Glomerular endothelial cell (primary cell): Measurements from ENCODE around the gene FAM181A. TPM values are rescaled to one million over a fixed set of nuclear protein-coding genes. Genes with fewer than 3 reads are reported as not detected.

Experiments
- DNase-seq: peaks from one replicate; pipeline ENCODE4 v3.0.0-alpha.2; 2011; ENCODE audit warnings: low read depth, low spot score; ENCODE audit errors: extremely low read depth
- total RNA-seq: library from RNA; depleted of rRNA; stranded (reverse); fragments of >200 nt; gene quantifications from 2 replicates; pipeline ENCODE4 v1.2.3, GENCODE V29; 2015

Gene FAM181A
- total RNA-seq, 1 donor from 2014 or later = not detected

DNA sequence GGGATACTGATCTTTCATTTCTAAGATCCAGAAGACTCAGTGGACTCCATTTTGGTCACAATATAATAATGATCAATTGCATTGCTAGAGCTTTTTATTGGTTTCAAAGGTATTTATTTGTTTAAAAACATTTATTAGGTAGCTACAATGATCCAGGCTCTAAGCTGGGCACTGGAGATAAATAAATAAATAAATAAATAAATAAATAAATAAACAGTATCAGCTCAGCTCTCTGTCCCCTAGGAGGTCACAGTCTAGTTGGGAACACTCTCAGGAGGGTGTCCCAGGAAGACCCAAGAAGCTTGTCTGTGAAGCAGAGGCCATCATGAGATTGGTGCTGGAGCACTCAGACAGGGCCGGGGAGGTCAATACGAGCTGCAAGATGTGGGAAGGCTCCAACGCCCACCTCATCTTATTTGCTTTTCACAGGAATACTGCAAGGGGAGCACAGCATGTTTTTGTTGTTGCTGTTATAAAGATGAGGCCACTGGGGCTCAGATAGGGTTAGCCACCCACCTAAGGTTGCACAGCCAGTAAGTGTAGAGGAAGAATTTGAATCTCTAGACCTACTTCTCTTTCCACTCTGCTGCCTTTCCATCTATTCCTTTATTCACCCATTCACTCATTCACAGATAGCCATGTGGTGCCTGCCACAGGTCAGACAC is 33.8 kb downstream of the FAM181A start:
- DNase-seq = no peak

- no peak for DNase-seq
Observed at GRCh38 chr14:93961620-93962019, 34.5 kb downstream of the FAM181A start.

DNA sequence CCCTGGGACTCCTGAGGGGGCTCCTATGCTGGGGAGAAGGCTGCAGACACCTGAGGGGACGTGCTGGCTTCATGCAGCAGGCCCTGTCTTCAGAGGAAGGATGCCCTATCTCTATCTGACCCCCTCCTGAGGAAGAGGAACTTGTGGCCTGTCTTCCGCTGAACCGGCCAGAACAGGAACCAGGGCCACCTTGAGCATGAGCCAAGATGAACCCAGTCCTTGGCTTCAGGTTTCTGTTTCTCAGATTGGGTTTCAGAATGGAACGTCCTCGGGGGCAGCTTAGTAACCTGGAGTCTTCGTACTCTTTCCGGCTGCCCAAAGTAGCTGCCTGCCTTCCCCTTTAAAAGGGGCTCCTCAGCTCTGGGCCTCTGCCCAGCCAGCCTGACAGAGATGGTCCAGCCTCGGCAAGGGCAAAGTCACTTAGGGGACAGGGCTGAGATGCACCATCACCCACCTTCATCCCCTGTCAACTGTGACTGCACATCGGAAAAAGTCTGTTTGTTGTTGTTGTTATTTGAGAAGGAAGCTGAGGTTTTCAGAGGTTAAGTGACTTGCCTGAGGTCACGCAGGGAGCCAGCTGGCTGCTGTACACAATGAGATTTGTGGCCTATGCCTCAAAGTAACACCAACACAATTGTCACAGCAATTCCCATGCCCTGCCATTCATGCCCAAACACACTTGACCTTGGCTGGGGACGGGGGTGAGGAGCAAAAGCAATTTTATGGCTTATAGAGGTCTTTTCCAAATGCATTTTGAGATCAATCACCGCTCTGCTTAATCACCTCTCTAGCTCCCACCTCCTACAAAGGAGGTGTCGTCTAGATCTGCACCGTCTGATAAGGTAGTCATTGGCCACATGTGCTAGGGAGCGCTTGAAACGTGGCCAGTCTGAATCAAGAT is 35.8 kb downstream of the FAM181A start:
- no peak for DNase-seq

GRCh38 chr14:93963692-93964091 is 36.5 kb downstream of the FAM181A start:
- DNase-seq = no peak

DNA sequence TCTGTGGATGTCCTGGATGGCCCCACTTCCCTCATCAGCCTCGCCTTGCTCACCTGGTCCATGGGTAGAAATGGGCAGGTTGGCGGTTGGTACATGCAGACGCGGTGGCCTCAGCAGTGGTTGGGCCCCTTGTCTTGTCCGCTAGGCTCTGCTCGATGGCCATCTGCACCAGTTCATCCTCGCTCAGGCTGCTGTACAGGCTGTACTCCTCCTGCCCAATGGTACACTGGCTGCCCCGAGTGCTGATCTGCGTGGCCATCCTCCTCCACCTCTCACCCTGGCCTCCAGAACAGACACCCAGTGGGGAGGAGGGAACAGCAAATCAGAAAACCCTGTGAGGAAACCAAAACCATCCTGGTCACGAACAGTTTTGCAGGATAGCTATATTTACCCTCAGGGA is 37.1 kb downstream of the FAM181A start:
- DNase-seq = no peak

DNA sequence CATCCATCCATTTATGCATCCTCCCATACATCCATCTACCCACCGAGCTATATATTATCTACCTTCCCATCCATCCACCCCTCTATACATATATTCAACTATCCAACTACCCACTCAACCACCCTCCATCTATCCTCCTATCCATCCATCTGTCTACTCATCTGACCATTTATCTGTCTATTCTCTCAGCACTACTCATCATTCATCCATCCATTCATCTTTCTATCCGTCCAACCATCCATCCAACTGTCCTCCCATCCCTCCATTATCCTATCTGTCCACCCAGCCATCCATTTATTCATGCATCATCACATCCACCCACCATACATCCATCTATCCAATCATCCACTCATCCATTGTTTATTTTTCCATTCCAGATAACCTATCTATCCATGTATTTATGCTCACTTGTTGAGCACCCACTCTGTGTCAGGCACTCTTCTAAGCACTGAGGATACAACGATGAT is 37.7 kb downstream of the FAM181A start:
- DNase-seq = no peak

DNA sequence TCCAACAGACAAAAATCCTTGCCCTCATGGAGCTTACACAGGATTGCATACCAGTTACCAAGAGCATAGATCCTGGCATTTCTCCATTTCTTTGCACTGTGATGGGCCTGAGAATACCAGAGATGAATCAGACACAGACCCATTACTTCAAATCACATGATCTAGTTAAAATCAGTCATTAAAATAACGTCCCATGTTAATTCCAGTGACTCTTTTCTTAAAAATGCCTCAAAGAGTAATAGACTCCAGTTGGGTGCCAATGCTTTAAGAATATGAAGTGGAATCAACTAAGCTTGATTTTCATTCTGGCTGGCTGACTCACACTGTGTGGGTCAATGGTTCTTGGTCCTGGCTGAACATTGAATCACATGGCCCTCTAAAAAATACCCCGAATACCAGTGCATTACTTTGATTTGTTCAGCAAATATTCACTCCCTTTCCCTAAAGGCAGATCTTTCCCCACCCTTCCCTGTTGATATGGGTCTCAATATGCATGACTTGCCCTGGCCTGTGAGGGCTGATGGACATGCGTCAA is 38.2 kb downstream of the FAM181A start:
- DNase-seq = no peak

- no peak for DNase-seq
Observed at GRCh38 chr14:93965946-93966474, 38.9 kb downstream of the FAM181A start.

DNA sequence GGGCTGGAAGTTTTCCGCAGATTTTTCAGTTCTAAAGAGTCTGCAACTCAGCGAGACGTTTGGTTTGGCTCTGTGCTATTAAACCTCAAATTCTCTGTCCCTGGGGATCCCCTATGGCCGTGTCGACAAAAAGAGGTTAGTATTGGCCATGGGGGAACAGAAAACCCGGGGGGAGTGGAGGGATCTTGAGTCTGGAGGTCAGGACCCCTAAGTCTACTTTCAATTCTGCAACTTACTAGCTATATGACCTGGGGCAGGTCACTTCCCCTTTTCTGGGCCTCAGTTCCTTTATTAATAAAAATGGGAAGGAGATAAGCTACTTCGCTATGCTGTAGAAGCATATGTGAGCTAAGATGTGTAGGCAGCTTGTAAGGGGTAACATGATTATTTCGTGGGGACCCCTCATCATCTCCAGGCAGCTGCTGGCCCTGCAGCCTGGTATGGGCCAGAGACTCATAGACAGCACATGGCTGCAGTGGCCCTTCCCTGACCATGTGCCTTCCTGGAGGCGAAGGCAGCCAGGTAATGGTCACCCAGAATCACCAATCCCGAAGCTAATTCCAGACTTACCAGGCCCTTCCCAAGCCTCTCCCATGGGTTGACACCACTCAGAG is 40.6 kb downstream of the FAM181A start:
- DNase-seq = no peak

GRCh38 chr14:93969082-93969828 is 42.1 kb downstream of the FAM181A start:
- DNase-seq = no peak

- DNase-seq = no peak
Observed at GRCh38 chr14:93970585-93970964, 43.4 kb downstream of the FAM181A start.

- DNase-seq = no peak
Observed at GRCh38 chr14:93970965-93971634, 44.0 kb downstream of the FAM181A start.

DNA sequence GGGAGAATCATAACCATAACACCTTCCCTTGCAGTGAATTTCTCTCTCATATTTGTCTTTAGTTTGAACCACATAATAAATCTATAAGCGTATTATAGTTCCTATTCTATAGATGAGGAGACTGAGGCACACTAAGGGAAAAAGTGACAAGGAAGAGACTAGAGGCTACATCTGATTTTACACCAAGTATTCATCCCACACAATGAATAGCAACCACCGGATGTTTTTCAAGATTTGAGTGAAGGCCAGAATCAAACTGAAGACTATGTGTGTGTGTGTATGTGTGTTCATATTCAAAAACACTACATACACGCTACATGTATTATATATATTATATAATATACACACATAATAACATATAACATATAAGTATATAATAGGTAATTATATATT is 44.5 kb downstream of the FAM181A start:
- no peak for DNase-seq

DNA sequence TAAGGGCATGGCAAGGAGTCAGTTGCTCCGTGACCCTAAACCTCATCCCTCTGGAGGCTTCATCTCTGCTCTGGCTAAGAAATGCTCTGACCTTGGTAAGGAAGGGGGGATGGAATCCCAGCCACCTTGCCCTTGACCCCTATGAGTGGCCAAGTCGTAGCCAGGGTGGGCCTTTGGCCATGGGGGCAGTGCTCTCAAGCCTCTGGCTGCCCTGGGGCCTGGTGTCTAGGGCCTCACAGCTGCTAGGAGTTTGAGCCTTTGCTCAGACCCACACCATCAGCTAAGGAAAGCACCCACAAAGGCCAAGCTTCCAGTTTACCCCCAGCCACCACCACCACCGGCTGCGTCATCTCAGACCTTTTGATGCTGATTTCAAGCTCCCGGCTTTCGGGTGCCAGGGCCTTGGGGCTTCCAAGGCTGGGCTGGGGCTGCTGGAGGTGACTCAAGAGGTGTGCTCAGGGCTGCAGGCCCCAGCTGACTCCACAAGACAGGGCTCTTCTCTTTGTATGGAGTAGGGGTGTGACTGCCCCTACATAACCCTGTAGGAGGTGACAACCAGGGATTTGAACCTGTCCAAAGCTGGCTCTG is 45.6 kb downstream of the FAM181A start:
- no peak for DNase-seq

DNA sequence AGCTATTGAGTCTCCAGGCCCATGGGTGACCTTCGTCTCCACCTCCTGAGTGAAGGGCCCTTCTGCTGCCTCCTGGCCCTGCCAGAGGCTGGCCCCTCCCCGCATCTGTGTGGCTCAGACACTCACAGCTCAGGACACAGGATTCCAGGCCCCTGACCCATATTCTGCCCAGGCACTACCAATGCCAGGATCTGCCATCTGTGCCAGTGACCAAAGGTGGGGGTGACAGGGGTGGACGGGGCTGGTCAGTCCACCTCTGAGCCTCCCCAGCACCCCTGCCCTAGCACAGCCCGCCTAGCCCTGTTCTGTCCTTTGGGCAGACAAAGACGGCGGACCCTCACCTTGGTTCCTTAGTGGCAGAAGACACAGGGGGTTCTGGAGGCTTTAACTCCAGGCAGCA is 46.5 kb downstream of the FAM181A start:
- DNase-seq = no peak

DNA sequence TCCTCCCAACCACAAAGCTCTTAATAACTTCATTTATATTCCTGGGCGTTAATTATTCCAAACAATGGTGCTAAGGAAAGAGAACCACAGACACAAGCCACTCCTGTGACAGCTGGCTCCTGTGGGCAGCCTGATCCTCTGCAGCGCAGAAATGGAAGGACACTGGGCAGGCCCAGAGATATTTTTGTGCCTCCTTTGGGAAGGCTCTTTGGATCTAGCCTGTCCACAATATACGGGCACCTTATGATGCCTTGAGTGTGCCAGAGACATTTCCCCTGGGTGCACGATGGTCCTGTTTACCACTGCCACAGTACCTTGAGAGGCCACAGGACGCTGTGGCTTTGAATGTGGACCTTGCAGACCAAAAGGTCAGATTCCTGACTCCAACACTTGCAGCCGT is 47.2 kb downstream of the FAM181A start:
- no peak for DNase-seq

DNA sequence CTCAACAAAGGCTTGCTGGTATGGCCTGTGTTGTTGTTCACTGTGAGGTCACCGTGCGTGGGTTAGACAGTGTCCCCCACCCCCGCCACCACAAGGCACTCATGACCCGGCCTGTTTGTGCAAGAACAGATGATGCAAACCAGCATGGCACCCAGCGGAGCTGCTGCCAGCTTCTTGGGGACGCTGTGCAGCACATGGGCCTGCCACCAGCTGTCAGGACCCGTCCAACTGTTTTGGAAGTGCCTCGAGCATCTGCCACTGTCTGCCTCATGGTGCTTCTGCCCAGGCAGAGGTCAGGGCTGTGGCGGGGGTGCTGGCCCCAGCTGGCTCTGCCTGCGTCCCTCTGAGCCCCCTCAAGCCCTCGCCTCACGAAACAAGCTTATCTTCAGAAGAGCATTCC is 47.7 kb downstream of the FAM181A start:
- DNase-seq = no peak

DNA sequence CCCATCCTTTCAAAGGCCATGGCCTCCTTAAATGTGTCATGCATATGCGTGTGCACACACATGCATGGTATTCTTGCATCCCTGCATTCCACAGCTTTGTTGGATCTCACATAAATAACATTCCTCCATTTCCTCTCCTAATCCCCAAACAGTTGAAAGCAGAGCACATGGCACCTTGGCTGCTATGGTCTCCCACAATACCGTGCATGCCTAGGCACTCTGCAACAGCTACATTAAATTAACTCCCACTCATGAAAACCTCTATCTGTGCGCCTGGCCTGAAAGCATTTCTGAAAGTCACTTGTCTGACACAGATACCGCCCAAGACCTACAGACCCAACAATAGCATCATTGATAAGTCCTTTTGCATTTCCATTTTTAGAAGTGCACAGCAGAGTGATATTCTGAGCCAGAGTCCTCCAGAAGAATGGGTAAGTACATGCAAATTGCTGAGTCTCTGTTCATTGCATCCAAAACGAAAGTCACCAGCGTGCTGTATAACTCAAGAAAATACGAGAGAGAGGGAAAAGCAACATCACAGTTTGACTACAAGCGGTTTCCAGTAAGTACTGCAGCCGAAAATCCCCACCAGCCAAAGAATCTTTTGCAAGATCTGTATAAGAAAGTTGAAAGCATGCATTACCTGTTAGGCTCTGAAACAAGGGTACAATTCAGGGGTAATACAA is 48.8 kb downstream of the FAM181A start:
- no peak for DNase-seq

DNA sequence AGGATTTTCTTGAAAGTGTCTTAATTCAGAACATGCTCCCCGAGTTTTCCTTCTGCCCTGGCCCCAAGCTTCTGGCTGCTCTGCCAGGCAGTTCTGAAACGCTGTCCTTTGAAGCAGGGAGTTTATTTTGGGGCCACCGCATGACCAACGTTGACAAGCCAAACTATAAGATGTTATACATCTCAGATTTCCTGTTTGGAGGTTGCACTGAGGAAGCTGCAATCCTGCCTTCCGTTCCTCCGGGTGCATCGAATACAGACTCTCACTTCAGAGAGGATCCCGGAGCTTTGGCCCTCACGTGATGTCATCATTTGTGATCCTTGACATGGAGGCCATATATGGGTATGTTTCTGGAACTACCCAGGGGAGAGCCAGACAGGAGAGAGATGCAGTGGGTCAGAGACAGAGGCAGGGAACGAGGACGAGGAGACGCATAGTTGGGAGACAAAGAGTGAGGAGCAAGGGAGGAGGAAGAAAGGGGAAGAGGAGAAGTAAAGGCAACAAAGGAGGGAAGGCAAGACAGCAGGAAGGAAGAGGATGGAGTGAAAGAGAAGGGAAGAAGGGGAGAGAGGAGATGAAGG is 49.4 kb downstream of the FAM181A start, which contains the start of gene ASB2:
Gene ASB2 (minus strand): TSS at position 94 of the 581 bp plus-strand sequence. CDS start 12,031 bp downstream, outside the sequence.
- no peak for DNase-seq
